Dedifferentiated amniotic fluid mesenchymal stem cell (primary cell): ENCODE data around the gene ANKRD40.
"Not testable (repeated sequence)": the region's sequence is repeated elsewhere in the genome, so short reads cannot be mapped to it uniquely, and the experiment has no call there.

ENCODE experiments used
- DNase-seq: peaks from one replicate; pipeline ENCODE4 v3.0.0-alpha.2; 2016; ENCODE audit errors: extremely low spot score

ANKRD40 gene

GRCh38 chr17:50710650-50711049, 2.9 kb upstream of the ANKRD40 start:
- no peak for DNase-seq

GRCh38 chr17:50710025-50710424, 2.3 kb upstream of the ANKRD40 start:
- no peak for DNase-seq

GRCh38 chr17:50709053-50709452, 1.3 kb upstream of the ANKRD40 start:
- not testable (repeated sequence) for DNase-seq

GRCh38 chr17:50708050-50709000, 611 bp upstream of the ANKRD40 start:
- DNase-seq, result no peak

- no peak for DNase-seq
These were observed 4.6 kb downstream of the ANKRD40 start for GRCh38 chr17:50703162-50703561.

- no peak for DNase-seq
These were observed 8.3 kb downstream of the ANKRD40 start for GRCh38 chr17:50699410-50699809.

- no peak for DNase-seq
These were observed 9.9 kb downstream of the ANKRD40 start for GRCh38 chr17:50697663-50698272.

GRCh38 chr17:50697062-50697461, 10.7 kb downstream of the ANKRD40 start:
- DNase-seq, result no peak

GRCh38 chr17:50696365-50696879, 11.3 kb downstream of the ANKRD40 start:
- DNase-seq, result no peak

GRCh38 chr17:50693036-50693682, 14.6 kb downstream of the ANKRD40 start:
- peak; percentile 19 for DNase-seq

- DNase-seq, result no peak
These were observed 15.2 kb downstream of the ANKRD40 start for GRCh38 chr17:50692448-50693035.

- DNase-seq, result no peak
These were observed 15.9 kb downstream of the ANKRD40 start for GRCh38 chr17:50691550-50692447.

- DNase-seq, result no peak
These were observed 16.7 kb downstream of the ANKRD40 start for GRCh38 chr17:50690887-50691549.

GRCh38 chr17:50689956-50690886, 17.5 kb downstream of the ANKRD40 start:
- no peak for DNase-seq

GRCh38 chr17:50689251-50689650, 18.5 kb downstream of the ANKRD40 start:
- DNase-seq, result no peak

- DNase-seq, result no peak
These were observed 19.5 kb downstream of the ANKRD40 start for GRCh38 chr17:50688245-50688644.

- no peak for DNase-seq
These were observed 20.3 kb downstream of the ANKRD40 start for GRCh38 chr17:50687200-50688066.

GRCh38 chr17:50686494-50687199, 21.1 kb downstream of the ANKRD40 start:
- DNase-seq, result peak; percentile 55
